ENCODE measurements around the gene CES5A.
"Not testable (repeated sequence)": the region's sequence is repeated elsewhere in the genome, so short reads cannot be mapped to it uniquely, and the experiment has no call there.

Gene CES5A

DNA sequence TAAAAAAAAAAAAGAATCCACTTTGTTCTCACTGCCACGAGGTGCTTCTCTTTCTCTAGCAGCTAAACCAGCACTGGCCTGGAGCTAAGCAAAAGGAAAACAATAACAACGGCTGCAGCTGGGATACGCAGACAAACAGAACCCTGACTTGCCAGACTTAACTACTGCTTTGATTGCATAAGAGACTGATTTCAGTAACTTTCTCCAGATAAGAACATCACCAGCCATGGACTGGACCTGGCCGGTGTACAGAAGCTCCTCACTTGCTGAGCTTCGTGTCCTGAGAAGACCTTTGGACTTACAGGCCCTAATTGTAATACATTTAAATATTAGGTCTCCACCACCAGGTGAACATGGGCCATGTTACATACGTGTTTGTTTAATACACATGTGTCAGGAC is 70.1 kb downstream of the CES5A start:
- WGBS, 2 experiments, result no CpG with 5 or more reads among the region's 6 CpGs
- not testable (repeated sequence) for H3K9me3 ChIP-seq (ENCODE audit: control insufficient read depth, low read length); H3K4me1 ChIP-seq (ENCODE audit: control insufficient read depth, insufficient read depth, low read length); H3K4me3 ChIP-seq (ENCODE audit: insufficient read depth, low read depth, low read length); H3K27me3 ChIP-seq (ENCODE audit: control insufficient read depth, insufficient read depth, low read length, poor library complexity, severe bottlenecking); H3K27ac ChIP-seq (ENCODE audit: insufficient read depth, low read depth, low read length, poor library complexity, severe bottlenecking); H3K36me3 ChIP-seq (ENCODE audit: control insufficient read depth, insufficient read depth, low read length)

DNA sequence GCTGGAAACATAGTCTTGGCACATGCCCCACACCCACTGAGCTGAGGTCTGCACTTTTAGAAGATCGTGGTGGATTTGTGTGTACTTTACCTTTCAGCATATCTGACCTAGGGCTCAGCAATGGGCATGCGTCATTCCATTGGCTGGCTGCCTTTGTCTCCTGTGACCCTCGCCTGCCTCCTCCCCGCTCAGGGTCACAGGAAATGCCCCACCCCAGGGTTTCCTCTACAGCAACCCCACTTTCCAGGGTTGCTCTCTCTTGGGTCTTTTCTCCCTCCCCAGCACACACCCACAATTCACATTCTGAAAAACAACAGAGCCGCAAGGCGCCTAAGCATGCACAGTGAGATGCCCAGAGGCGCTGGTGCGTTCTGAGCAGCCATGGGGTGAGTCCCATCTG is 71.5 kb downstream of the CES5A start:
- no CpG with 5 or more reads among the region's 8 CpGs for WGBS, 2 experiments
- H3K27me3 ChIP-seq (ENCODE audit: control insufficient read depth, insufficient read depth, low read length, poor library complexity, severe bottlenecking); H3K9me3 ChIP-seq (ENCODE audit: control insufficient read depth, low read length): not testable (repeated sequence)

More for the DNA sequence above, 71.5 kb downstream of the CES5A start:
- H3K4me1 ChIP-seq (ENCODE audit: control insufficient read depth, insufficient read depth, low read length); H3K4me3 ChIP-seq (ENCODE audit: insufficient read depth, low read depth, low read length); H3K27ac ChIP-seq (ENCODE audit: insufficient read depth, low read depth, low read length, poor library complexity, severe bottlenecking); H3K36me3 ChIP-seq (ENCODE audit: control insufficient read depth, insufficient read depth, low read length): not testable (repeated sequence)

Measured in ectodermal cell (in vitro differentiated cells).